GM19239 (cell line): Measurements from ENCODE around the gene NBL1.

ENCODE experiments used
- DNase-seq: peaks from one replicate; pipeline ENCODE4 v3.0.0; 2011; ENCODE audit warnings: low spot score; ENCODE audit not compliant: insufficient read length
- FAIRE-seq: peaks from 2 replicates; lab custom pipeline; 2011; peaks lifted over from hg19 to GRCh38; lab: Jason Lieb, UNC

The NBL1 gene

GRCh38 chr1:19664453-19665185 is 20.5 kb downstream of the NBL1 start, which contains the start of gene HTR6:
TSS of gene HTR6 (plus strand) at chr1:19664875. CDS start at chr1:19665754, 879 bp downstream.
- no peak for FAIRE-seq
- peak; percentile 42 for DNase-seq

DNA sequence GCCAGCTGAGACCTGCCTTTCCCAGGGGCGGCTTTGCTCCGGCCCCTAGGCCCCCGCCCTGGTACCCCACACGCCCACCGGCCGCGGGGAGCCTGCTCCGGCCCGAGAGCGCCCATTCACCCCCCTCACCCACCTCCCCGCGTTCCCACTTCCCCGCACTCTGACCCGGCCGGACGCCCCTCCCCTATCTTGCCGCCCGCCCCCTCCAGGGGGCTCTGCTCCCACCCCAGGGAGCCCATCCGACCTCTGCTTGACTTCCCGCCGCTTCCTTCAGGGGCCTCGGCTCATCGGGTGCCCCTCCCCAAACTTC is 21.0 kb downstream of the NBL1 start:
- DNase-seq (no peak), FAIRE-seq (no peak)

DNA sequence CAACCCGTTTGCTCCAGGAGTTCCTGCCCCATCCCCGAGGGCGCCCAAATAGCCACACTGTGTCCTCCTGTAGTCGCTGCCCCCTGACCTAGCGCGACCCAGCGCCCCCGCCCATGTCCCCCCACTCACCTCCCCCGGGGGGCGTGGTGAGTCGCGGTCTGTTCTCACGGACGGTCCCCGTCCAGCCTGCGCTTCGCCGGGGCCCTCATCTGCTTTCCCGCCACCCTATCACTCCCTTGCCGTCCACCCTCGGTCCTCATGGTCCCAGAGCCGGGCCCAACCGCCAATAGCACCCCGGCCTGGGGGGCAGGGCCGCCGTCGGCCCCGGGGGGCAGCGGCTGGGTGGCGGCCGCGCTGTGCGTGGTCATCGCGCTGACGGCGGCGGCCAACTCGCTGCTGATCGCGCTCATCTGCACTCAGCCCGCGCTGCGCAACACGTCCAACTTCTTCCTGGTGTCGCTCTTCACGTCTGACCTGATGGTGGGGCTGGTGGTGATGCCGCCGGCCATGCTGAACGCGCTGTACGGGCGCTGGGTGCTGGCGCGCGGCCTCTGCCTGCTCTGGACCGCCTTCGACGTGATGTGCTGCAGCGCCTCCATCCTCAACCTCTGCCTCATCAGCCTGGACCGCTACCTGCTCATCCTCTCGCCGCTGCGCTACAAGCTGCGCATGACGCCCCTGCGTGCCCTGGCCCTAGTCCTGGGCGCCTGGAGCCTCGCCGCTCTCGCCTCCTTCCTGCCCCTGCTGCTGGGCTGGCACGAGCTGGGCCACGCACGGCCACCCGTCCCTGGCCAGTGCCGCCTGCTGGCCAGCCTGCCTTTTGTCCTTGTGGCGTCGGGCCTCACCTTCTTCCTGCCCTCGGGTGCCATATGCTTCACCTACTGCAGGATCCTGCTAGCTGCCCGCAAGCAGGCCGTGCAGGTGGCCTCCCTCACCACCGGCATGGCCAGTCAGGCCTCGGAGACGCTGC is 21.7 kb downstream of the NBL1 start:
- no peak for FAIRE-seq

GRCh38 chr1:19668888-19669287 is 24.8 kb downstream of the NBL1 start:
- FAIRE-seq (no peak), DNase-seq (no peak)

More for the DNA sequence above, 21.7 kb downstream of the NBL1 start:
- no peak for DNase-seq

DNA sequence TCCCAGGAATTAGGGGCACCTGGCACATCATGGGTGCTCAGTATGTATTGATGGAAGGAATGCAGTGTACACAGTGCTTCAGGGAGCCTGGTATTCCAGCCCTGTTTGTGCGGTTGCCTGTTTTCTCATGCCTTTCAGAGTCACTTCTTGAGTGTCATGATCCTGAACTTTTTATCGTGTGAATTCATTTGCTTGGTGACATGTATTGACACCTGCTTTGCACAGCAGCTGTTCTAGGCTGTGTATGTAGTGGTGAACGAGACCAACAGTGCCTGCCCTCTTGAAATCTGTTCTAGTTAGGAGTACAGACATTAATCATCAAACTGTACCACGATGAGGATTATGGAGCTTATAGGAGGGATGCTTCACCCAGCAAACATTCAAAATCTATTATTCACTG is 26.7 kb downstream of the NBL1 start:
- DNase-seq (no peak), FAIRE-seq (no peak)

GRCh38 chr1:19672237-19672636 is 28.1 kb downstream of the NBL1 start:
- DNase-seq (no peak), FAIRE-seq (no peak)

GRCh38 chr1:19675797-19676196 is 31.7 kb downstream of the NBL1 start:
- no peak for DNase-seq
- no peak for FAIRE-seq

DNA sequence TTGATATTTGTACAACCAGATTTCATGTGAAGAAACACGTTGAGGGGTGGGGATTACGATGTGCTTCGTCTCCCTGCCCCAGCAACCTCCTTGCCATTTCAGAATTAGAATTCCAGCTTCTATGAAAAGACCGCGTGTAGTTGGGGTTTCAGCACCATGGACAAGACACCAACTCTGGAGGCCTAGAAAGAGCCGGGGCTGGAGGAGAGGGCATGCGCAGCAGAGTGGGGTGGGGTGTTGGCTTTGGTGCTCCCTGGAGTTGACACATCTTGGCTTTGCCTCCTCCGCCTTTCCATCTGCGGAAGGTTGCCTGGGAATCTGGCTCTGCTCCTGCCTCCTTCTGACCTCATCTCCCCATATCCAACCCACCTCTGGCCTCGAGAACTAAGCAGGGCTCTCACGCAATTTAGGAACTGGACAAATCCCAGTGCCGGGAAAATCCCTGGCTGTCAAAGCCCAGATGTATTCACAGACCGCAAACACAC is 32.4 kb downstream of the NBL1 start:
- no peak for DNase-seq
- FAIRE-seq, result no peak

DNA sequence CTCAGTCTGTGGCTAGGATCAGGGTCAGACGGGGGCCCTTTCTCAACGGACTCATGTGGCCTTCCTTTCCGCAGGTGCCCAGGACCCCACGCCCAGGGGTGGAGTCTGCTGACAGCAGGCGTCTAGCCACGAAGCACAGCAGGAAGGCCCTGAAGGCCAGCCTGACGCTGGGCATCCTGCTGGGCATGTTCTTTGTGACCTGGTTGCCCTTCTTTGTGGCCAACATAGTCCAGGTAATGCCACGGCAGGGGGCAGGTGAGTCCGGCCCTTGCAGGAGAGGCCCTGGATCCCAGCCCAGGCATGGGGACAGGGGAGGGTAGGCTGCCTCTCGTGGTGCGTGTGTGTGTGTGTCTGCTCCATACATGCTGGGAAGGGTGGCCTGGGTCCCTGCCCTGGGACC is 34.4 kb downstream of the NBL1 start:
- no peak for FAIRE-seq
- no peak for DNase-seq

DNA sequence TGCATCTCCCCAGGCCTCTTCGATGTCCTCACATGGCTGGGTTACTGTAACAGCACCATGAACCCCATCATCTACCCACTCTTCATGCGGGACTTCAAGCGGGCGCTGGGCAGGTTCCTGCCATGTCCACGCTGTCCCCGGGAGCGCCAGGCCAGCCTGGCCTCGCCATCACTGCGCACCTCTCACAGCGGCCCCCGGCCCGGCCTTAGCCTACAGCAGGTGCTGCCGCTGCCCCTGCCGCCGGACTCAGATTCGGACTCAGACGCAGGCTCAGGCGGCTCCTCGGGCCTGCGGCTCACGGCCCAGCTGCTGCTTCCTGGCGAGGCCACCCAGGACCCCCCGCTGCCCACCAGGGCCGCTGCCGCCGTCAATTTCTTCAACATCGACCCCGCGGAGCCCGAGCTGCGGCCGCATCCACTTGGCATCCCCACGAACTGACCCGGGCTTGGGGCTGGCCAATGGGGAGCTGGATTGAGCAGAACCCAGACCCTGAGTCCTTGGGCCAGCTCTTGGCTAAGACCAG is 34.9 kb downstream of the NBL1 start:
- FAIRE-seq (no peak), DNase-seq (no peak)

- FAIRE-seq, result no peak
- DNase-seq, result no peak
Observed at GRCh38 chr1:19679691-19680090, 35.6 kb downstream of the NBL1 start.

GRCh38 chr1:19680644-19681043 is 36.5 kb downstream of the NBL1 start:
- FAIRE-seq, result no peak

GRCh38 chr1:19682257-19682656 is 38.1 kb downstream of the NBL1 start:
- no peak for FAIRE-seq
- no peak for DNase-seq

More at GRCh38 chr1:19680644-19681043, 36.5 kb downstream of the NBL1 start:
- no peak for DNase-seq

DNA sequence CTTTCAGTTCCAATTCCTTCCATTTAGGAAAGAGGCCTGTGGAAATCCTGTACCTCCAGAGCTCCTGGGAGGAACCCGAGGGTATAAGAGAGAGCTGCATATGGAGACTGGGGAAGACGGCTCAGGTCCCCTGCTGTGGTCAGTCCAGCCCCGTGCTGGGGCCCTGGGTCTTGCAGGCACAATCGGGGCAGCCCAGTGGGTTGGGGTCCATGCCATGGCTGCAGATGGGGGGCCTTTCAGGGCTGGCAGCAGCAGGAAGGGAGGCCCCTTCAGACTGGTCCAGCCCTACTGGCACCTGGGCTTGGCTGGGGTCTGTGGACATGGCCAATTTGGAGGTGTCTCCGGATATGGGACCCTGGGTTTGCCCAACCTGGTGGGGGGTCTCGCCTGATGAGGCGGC is 38.8 kb downstream of the NBL1 start:
- no peak for FAIRE-seq
- no peak for DNase-seq

- no peak for FAIRE-seq
- no peak for DNase-seq
Observed at GRCh38 chr1:19683351-19683750, 39.2 kb downstream of the NBL1 start.

GRCh38 chr1:19684677-19685076 is 40.6 kb downstream of the NBL1 start:
- FAIRE-seq (no peak), DNase-seq (no peak)

- no peak for FAIRE-seq
- DNase-seq, result no peak
Observed at GRCh38 chr1:19685994-19686393, 41.9 kb downstream of the NBL1 start.

- DNase-seq (no peak), FAIRE-seq (no peak)
Observed at GRCh38 chr1:19687414-19687813, 43.3 kb downstream of the NBL1 start.

DNA sequence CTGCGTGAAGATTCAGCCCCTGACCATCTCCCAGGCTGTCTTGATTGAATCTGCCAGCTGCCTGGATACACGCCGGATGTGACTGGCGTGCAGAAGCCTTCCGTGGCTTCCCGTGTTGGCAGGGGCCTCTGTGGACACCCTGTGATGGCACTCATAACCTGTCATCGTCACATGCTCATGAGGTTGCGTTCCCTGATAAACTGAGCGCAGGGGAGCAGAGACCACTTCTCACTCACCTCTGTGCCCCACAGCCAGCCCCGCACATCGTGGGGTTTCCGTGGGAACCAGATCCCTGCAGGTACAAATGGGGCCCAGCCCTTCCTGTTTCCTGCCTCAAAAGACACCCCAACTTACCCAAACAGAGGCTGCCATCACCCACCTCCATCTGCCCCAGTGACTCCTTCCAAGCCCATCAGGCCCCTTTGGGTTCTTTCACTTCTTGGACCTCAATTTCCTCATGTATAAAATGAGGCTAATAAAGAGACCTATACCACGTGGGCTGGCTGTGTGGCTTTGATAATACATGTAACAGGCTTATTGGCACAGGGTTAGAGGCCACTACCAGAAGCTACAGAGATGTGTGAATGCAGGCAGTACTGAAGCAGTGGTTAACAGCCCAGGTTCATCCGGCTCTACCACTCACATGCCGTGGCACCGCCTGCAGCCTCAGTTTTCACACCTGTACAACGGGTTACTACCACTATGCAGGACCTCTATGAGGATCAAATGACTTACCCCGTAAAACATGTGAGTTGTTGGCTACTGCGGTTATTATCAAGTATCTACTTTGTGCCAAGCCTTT is 44.1 kb downstream of the NBL1 start:
- no peak for DNase-seq
- FAIRE-seq, result no peak

DNA sequence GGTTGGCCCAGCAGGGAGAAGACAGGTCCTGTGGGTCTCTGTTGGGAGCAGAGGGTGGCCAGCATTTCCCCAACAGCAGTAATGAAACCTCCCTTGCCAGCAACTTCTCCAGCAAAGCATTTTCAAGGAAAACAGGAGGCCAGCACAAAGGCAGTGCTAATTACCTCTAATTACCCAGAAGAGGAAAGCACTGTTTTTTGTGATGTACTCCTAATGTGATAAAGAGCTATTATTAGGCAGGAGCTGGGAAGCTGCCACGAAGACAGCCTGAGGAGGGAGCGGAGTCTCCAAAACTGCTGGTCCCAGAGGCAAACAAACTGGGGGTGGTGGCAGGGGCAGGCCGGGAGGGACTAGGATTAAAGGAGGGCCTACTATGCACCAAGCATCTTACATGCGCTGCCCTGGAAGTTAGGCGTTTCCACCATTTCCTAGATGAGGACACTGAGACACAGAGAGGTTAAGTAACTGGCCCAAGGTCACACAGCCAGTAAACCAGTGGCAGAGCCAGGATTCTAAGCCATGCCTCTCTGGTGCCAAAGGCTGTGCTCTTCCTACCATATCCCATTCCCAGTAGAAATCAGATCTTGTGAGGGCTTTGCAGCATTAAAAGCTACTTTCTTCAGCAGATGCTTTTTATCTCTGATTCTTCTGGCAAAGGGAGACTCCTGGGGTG is 45.1 kb downstream of the NBL1 start:
- FAIRE-seq, result no peak
- DNase-seq, result no peak
